Measurements from ENCODE around the gene MAPKAP1.

The MAPKAP1 gene

DNA sequence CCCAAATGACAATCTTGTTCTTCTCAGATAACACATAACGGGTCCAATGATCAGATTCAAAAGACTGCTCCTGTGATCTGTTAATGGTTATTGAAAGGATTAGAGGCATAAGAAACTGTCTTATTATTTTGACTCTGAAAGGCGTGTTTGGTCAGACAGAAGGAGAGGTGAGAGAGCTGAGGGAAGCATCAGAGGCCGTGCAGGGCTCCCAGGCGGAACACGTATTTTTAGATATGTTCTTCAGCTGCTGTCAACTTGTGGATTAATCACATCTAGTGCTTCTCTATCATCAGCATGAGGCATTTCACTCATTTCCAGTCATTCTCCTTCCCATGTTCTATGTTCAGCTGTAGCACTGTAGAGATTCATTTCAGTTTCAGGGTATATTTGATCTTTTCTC is 199.8 kb downstream of the MAPKAP1 start:
- no peak for DNase-seq

DNA sequence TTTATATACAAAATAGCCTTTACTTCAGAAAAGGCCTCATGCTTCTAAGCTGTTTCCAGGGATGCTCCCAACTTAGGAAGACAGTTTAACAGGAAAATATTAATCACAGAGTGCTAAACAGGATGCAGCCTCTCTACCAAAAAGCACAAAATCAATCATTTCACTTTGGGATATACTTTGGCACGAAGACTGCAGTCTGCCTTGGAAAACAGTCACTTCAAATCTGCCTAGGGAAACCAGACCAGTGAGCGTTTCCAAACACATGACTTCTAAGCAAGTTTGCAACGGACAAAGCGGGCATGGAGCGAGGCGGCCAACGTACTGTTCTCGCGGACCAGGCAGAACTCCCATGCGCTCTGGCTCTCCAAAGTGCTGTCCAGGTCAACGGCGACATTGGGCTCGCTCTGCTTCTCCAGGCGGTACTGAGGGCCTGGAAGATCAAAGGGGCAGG is 201.0 kb downstream of the MAPKAP1 start:
- DNase-seq = no peak

DNA sequence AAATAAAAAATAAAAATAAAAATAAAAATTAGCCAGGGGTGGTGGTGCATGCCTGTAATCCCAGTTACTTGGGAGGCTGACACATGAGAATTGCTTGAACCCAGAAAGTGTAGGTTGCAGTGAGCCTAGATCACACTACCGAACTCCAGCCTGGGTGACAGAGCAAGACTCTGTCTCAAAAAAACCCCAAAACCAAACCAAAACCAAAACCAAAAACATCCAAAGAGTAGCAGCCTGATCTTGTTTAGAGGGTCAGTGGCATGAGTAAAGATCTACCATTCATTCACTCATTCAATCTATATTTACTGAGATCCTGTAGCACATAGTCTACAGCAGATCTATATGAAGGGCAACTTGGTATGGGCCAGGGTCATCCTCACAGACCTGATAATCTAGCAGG is 202.4 kb downstream of the MAPKAP1 start:
- no peak for DNase-seq

DNA sequence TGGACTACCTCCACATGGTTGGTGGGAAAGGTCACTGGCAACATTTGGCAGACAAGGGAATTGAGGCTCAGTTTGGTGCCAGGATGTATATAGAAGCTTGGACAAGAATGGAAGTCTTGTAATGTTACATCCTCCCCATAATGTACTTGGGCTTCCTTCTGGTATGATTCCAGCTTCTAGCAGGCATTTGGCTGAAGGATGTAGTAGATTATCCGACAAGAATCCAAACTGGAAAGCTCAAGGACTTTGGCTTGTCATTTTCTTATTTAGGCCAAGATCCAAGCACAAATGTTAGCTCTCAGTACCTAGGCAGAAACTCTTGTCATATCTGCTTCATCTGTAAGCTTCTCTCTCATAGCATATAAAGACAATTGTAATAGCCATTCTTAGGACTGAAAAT is 209.1 kb downstream of the MAPKAP1 start:
- DNase-seq = no peak

DNA sequence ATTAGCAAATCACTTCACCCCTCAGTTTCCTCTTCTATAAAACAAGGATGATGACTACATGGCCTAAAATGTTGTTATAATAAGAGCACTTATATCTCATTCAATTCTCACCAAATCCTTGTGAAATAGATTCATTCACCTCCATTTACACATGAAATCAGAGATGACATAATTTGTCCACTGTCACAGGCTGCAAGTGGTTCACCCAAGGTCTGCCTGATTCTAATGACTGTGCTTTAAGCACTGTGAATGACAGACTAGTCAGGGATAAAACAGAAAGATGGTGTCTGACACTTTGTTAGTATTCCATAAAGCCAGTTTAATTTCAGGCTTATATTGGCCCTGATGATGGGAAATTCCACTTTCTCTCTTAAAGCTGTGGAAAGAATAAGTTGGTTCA is 209.5 kb downstream of the MAPKAP1 start:
- DNase-seq = no peak

DNA sequence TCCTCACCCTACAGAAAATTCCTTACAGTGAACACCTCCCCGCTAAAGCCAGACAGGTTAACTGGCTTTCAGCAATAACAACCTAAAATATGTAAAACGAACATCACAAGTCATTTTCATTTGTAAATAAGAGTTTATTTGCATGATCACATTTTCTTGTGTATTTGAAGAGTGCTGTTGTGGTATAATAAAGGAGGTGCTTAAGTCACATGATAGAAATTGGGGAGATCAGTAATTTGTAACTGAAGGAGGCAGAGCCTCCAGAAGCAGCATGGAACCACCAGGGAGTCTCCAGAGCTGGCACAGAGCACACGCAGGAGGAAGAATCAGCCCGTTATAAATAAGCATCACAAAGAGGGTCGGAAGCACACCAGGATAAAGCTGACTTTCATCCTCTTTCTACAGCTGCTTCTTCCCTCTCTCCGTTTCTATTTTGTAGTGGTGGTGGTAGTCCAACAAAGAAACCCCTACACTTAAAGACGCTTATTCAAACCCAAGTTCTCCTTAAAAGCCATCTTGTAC is 210.6 kb downstream of the MAPKAP1 start:
- DNase-seq = no peak

DNA sequence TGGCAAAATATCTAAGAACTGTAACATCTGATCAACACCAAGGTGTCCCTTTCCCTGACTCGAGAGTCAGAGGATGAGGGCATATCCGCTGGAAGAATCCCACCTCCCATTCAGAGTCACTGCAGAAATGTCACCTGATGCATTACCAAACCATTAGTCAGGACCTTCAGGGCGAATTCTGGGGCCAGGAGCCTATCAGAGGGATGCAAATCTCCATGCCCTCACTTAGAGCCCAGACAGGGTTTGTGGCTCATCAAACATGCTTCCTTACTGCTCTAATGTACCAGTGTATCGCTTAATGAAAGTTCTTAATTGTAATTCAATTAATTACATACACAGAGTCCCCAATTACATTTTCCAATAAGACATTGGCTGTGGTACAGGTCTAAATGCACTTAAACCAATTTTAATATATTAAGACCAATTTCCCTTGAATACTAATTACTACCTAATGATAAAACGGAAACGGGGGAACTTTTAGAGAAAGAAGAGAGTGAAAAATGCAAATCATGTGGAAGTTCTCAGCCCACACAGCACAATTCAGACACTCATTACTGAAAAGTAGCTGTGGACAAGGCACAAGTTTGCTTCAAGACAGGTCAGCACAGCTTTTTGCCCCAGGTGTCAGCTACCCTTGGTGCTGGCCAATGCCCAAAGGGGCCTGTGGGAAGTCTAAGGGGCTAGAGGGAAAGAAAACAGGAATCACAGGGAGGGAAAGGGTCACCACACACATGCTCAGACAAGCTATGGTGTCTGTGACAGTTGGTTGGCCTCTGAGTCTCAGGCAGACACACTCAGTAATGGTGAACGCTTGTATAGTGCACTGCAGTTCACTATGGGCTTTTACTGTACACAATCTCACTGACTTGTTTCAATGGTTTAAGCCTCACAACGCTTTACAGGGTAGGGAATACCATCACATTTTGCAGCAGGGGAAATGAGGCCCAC is 211.6 kb downstream of the MAPKAP1 start:
- DNase-seq = no peak

DNA sequence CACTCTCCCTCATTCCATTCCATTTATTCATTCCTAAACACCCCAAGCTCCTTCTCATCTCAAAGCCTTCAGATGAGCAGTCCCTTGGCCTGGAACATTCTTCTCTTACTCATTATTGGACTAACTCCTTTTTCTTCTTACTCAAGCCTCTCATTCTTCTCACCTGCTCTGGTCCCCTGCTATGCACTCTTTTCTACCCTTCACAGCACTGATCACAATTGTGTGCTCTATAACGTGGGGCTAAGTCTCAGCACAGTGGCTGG is 212.4 kb downstream of the MAPKAP1 start:
- DNase-seq = no peak

DNA sequence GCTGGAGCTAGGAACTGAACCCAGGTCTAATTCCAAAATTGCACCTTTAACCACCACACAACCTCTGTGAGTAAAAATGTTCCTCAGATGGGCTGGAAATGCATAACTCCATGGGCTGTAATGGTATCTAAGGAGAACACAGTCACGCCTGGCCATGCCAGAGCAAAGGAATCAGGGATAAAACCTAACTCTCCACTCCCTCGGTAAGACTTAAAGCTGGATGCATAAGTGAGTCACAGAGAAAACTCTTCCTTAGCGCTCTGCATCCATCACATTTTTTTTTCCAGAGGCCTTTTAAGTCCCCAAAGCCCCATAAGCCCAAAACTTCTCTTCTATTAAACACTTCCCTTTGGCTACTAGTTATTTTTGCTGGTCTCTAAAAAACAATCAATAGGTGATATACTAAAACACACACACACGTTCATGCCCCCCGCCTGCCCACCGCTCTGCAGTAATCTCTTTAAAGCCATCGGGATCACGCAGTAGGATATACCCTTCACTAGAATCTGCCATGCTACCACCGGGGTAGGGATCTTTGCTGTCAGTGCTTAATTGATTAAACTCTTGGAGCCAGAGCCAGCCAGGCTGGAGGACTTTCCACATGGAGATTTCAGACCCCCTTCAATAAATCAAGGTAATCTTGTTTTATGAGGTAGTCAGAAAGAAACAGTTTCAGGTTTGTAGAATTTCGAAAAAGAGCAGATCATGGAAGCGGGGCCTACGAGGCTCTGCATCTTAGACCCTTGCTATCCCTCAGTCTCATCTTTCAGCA is 212.9 kb downstream of the MAPKAP1 start:
- no peak for DNase-seq

DNA sequence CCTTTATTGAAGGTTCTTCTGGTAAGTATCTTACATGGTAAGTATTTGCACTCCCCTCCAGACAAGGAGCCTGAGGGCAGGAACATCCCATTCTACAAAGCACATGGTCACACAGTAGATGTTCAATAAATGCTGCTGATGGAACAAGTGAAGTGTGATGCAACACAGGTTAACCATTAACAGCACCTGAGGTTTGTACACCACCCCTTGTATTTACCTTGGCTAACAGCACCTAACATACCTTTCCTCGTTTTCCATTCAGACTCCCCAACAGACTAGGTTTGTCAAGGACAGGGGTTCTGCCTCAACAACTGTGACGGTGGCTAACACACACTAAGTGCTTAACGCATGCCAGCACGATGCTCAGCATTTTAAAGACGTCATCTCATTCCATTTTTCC is 213.6 kb downstream of the MAPKAP1 start:
- no peak for DNase-seq

DNA sequence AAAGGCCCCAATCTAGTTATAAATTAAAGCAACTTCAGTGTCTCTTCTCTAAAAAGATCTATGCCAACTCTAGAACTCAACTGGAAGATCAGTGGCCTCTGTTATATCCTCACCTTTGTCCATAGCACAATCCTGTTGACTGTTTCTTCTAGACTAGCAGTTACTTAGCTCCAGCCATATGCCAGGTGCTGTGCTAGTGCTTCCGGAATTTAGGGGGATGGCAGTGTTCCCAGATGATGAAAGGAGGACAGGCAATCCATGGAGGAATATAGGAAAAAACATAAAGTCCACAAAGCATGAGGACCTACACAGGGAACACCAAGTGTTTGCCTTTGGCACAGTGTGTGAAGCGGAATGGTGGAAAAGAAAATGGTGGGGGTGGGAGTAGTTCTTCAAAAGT is 214.3 kb downstream of the MAPKAP1 start:
- no peak for DNase-seq

DNA sequence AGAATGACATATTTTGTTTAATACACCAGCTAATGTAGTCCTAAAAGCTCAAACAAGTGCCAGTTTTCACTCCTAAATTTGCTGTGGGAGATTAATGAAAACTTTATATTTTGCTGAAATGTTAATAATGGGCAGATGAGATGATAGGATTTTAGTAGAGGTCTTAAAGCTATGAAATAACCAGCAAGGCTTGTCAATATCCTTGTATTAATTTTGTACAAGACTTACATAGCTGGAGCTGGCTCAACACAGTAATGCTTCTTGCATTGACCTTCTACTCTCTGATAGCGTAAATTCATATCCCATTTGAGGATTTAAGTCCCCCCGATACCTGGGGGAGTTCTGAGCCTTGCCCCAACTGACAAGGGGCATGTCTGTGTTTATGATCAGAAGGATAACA is 219.2 kb downstream of the MAPKAP1 start:
- DNase-seq = no peak

DNA sequence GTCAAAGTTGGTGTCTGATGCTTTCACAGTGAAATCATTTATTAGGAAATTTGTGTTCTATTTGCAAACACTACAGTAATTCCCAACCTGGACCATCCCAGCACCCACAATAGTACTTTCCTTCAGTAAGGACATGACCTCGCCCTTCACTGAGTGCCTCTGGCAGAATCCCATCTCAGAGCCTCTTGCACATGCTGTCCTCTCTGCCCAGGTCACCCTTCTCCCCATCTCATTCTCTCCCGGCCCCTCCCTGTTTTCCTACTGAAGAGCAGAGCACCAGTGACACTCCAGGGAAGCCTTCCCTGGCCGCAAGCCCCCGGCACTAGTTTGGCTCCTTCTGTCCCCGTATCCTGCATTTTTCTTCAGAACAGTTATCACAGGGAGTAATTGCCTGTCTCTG is 220.4 kb downstream of the MAPKAP1 start:
- no peak for DNase-seq

DNA sequence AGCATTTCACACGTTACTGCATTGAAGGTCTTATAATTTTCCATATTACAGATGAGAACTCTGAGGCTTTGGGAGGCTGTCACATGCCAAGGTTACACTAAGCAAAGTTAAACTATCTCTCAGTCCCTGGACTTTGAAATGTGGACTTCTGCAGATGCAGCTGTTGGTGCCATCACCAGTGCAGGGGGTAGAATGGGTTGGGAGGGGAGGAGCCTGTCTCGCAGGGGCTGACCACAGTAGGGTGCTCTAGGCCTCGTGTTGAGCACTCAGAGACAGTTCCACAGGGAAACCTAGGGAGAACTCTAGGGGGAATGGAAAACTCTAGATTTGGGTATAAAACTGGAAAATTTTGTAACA is 220.9 kb downstream of the MAPKAP1 start:
- DNase-seq = no peak

DNA sequence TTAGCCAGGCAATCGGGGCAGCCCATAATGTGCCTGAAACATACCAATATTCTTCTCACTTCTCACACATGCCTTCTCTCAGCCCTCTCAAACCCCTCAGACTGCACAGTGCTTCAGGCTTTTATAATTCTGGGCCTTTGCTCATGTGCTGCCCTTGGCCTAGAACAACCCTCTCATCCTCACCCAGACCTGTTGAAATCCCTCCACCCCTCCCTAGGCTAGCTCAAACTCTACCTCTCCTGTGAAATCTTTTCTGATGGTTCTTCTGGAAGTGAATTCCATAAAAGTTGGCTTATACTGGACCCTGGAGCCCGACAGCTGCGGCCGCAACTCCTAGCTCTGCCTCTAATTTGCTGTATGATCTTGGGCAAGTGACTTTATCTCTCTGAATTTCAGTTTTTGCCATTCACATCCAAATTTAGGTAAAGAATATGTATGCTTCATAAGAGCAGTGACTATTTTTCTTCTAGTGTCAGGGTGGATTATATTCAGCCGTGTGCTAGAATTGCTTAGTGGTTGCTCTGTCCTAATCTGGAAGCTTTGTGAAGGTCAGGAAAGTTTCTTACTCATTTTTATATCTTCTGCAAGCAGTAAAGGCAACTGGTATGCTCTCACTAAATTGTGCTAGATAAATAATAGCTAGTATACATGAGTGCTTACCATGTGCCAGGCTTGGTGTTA is 221.4 kb downstream of the MAPKAP1 start:
- DNase-seq = no peak

DNA sequence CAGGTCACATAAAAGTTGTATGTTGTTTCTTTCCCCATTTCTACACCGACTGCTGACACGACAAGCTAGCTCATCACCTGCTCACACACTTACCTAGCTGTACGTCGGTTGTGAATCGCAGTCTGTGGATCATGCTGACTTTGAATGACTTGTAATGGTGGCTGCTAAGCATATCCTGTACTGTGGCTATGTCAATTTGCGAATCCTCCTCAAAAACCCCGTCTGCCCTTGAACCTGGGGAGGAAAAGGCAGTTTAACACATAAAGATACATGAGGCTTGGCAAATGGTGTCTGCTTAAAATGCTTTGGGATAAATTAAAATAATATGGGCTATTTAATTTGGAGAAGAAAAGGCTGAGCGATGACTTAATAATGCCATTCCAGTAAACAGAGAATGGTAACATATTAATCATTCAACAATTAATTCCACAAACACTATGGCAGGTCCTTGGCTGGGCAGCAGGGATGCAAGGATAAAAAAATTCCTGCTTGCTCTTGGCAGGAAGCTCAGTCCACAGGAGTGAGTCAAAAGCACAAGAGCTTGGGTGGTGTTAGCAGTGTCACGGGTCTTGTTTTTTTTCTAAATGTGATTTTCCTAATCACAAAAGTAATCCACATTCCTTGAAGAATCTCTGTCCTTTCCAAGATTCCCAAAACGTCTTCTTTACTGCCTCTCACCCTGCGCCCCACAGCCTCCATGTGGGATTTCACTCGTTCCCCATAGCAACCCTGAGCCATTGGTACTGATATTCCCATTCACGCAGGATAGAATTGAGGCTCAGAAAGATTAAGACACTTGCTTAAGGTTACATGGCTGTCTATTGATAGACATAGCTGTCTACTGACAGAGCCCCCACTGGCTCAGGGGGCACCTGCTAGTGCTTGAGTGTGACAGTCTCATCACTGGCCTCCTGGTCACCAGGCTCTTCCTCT is 222.4 kb downstream of the MAPKAP1 start:
- DNase-seq = no peak

DNA sequence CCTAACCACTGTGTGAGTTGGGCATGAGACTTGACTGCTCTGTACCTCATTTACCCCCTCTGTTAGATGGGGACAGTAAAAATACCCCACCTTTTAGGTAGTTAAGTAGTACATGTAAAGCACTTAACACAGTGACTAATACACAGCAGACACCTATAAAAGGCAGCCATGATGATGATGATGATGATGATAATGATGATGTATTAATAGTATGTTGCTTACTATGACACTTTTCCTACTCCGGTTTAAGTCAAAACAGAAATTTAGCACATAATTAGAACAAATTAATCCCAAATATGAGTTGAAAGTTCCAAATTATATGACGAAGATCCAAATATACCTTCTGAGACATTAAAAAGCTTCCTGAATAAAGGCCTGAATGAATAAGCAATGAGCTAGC is 223.3 kb downstream of the MAPKAP1 start:
- no peak for DNase-seq

DNA sequence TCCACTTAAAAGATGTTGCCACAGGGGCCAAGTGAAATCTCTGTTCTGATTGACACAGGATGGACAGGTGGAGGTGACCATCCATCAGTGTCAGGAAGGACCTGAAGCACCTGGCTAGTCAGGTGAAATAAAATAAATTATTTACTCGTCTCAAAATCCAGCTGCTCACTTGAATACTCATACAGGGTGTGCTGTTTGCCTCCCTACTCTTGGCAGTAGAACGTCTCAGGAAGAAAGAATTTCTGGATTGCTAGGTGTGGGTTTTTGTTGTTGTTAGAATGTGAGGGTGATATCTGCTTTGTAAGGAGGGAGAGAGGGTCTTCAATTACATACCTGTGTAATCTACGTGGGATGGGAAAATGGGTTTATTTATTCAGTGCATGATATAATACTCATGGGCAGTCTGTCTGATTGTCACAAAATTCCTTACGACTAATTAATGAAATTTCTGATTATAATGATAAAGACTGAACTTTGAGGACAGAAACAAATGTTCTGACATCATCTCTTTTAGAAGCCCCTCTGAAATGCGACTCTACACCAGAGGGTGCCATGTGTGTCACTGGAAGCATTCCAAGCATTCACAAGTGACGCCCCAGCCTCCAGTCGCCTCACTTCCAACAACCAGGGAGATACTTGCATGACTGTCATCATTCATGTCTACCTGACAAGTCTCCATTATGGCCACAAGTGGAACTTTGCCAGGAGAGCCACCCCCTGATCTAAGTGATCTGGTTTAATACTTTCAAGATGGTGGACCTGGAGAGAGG is 227.0 kb downstream of the MAPKAP1 start:
- no peak for DNase-seq

DNA sequence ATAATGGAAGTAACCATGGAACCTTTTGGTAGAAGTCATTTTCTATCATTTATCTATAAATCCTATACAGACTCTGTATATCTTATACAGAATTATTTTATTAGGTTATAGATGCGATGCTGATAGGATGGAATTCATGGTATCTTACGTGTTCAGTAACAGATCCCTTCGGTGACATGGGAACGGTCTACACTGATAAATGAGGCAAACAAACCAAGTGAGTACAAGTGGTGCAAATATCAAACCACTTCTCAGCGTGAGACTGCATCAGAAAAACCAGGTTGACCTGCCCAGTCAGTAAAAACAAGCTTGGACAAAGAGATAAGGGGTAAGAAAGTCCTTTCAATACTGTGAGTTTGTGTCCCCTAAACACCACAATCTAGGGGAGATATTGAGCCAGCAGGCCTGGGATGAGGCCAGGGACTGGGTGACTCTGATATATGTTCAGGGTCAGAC is 229.9 kb downstream of the MAPKAP1 start:
- DNase-seq = no peak

DNA sequence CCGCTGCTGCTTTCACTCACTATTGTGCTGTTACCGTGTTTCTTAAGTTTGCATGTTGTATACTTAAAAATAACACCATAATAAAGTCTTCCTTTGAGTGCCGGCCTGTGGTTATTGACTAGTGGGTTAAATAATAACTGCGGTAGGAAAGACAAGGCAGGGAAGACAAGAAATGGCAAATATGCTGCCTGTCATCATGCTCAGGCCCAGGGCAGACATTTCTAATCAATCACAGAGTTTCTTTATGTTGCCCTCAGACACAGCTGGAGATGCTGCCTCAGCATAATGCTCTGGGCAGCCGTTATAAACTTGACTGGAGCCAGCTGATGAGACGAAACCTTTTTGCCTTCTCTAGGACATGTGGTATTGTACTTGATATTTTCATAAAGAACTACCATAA is 230.4 kb downstream of the MAPKAP1 start:
- DNase-seq = no peak

DNA sequence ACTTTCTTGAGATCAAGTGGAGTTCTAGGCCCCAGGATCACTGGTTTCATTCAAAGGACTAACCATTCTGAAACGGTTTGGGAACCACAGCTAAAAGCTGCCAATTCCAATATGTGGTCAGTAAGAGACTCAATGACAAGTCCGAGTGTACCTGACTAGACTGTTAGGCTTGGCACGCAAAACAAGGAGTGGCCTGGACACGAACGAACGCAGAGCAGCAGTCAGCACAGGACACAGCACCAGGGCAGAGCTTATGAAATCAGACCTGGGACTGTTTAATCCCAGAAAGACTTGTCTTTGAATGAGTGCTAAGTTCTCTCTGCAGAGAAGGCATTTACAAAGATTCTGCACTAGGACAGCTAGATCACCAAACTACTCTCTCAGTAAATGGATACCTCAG is 231.6 kb downstream of the MAPKAP1 start:
- no peak for DNase-seq
